COLO668 (cell line): Measurements from ENCODE around the gene RAP1GAP.

Experiments
- DNase-seq: peaks from one replicate; lab custom pipeline; 2025; ENCODE audit not compliant: unreplicated experiment; lab: John Stamatoyannopoulos, UW

RAP1GAP gene

GRCh38 chr1:21553116-21553926, 115.8 kb downstream of the RAP1GAP start:
- no peak for DNase-seq

- no peak for DNase-seq
Measured at GRCh38 chr1:21552715-21553114, 116.4 kb downstream of the RAP1GAP start.

GRCh38 chr1:21550866-21551475, 118.2 kb downstream of the RAP1GAP start:
- no peak for DNase-seq

- no peak for DNase-seq
Measured at GRCh38 chr1:21550097-21550496, 119.1 kb downstream of the RAP1GAP start.

GRCh38 chr1:21547876-21548275, 121.3 kb downstream of the RAP1GAP start:
- DNase-seq = no peak
